Islet of Langerhans (tissue), 1 donor: ENCODE results near the gene BPIFA1.

Experiments
- FAIRE-seq: peaks from one replicate; lab custom pipeline; 2011; peaks lifted over from hg19 to GRCh38; lab: Jason Lieb, UNC

The BPIFA1 gene

DNA sequence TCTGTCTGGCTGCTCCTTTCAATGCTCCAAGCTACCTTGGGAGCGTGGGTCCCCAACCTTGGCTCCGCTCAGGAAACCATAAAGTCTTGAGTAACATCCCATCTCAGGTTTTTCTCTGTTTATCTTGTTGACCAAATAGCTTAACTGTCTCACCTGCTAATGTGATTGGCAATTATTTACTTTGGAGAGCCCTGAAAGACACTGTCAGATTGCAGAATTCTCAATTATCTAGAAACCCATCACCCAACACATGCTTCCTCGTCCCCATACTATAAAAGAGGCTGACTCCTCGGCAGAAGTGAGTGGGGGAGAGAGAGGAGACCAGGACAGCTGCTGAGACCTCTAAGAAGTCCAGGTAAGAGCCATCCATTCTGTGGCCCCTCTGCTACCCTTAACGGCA lies at the start of gene BPIFA1:
BPIFA1 (plus strand) TSS at position 301 of the 400 bp plus-strand sequence. CDS start 1,716 bp downstream, outside the sequence.
- FAIRE-seq, result no peak

DNA sequence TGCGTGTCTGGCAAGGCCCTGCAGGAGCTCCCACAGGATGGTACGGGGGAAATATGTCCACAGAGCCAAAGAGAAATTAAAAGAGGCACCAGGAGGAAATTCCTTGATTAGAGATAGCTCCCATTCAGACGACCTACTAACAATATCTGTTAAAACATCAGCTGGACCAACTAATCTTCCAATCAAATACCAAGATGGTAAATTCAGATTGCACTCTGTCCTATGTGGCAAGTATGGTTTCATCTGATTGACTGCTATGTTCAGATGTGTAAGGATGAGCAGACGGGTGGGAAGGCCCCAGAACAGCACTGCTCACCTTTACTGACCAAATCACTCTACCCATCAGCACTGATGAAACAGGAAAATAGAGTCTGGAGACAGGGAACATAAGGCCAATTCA lies 48.3 kb upstream of the BPIFA1 start:
- FAIRE-seq, result no peak

DNA sequence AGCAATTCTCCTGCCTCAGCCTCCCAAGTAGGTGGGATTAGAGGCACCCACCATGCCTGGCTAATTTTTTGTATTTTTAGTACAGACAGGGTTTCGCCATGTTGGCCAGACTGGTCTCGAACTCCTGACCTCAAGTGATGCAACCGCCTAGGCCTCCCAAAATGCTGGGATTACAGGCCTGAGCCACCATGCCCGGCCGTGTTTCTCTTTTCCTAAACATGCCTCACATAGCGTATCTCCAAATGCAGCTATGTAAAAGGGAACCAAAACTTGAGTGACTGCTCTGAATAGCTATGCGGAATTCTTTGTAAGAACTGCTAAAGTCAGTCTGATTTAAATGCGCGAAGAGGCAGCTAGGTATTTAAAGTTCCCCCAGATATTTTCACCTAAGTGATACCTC lies 47.4 kb upstream of the BPIFA1 start:
- FAIRE-seq, result no peak

DNA sequence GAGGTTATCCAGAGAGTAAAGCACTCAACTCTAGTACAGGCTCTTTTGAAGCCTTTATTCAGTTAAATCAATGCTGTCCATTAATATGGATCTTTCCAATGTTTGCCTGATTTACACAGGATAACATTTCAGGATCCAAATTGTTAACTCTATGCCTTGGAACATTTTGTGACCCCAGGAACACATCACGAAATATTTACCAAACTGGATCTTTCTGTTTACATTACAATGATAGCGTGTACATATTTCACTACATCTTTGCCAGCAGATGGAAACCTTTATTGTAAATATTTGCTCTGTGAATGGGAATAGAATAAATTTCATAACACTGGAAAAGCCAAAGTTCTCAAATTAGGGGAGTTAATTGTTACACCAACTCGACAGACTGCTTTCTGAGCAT lies 44.3 kb upstream of the BPIFA1 start:
- peak; percentile 38 for FAIRE-seq

DNA sequence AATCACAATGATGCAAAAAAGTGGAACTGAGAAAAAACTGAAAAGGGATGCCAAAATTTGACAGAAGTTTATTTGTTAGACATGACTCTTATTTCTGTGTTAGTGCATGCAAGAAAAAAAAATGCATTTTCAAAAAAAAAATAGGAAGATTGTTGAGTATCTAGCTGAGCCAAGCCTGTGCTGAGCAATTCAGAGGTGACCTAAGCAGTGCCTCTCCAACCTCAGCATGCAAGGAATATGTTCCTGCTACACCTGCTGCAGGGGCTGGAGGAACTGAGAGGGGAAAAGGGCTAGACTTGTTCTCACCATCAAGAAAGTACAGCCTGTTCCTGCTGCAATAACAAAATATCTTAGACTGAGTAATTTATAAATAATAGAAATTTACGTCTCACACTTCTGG lies 43.8 kb upstream of the BPIFA1 start:
- no peak for FAIRE-seq

DNA sequence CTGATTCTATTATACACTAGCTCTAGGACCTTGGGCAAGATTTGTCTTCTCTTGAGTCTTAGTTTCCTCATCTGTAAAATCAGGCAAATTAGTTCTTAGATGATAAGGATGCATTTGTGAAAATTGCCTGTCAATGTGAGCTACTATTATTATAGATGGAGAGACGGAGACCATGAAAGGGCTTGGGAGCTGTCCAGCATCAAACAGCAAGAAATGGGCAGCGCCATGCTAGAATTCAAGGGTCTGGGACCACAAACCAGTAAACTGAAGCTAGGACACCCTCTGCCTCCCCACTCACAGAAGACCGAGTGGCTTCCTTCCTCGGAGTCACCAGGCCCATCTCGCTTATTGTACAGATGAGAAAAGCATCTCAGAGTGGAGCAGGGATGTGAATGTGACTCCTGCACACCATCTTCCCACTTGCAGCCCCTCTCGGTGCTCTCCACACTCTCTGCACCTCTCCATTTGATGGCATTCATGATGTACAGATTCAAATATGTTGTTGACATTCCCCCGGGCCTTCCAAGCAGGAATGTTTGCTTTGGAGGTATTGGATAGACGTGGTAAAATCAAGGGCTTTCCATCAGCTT lies 42.8 kb upstream of the BPIFA1 start:
- FAIRE-seq, result no peak

DNA sequence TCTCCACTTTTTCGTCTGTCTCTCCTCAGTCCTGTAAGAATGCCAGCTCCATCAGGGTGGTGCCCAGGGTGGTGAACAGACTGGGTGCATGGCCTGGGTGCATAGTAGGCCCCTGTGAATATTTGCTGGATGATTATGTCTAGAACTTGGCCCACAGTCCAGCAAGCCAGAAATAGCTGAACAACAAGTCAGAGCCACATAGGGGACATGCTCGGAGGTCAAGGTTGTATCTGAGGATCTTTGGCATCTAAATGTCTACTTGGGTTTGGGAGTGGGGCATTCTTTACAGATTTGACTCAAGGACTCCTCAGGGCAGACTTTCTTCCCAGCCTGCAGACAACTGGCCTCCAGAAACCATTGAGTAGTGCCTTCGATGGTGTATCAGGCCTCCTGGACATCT lies 36.8 kb upstream of the BPIFA1 start:
- FAIRE-seq, result no peak

DNA sequence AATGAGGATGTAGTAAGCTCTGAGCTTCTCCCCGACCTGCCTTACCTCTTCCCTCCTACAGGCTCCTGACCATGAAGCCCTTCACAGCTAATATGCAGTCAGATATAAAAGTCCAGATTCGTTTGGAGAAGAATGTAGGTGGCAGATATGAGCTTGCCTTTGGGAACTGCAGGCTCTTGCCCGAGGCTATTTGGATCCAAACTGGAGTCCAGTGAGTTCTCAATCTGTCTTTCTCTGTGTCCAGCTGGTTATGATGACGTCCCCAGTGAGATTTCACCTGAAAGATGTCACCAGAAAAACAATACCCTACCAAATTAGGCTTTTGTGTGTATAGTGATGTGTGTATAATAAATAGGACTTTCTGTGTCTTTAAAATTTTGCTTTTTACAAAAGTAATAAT lies 33.3 kb upstream of the BPIFA1 start:
- no peak for FAIRE-seq

DNA sequence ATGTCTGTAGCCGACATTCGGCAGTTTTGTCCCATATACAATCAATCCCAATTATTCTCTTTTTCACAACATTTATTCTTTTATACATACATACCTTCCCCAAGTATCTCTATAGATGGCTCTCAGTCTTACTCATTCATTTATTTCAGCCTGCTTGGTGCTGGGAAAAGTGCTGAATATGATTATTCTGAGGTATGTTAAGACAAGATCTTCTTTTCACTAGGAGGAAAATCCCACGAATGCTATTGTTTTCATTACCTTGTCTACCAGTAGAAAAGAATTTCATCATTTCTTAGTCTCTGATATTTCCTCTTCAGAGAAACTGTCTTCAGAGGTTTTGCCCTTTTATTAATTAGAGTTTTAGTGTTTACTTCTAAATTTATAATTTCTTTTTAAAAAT lies 32.4 kb upstream of the BPIFA1 start:
- FAIRE-seq, result no peak

DNA sequence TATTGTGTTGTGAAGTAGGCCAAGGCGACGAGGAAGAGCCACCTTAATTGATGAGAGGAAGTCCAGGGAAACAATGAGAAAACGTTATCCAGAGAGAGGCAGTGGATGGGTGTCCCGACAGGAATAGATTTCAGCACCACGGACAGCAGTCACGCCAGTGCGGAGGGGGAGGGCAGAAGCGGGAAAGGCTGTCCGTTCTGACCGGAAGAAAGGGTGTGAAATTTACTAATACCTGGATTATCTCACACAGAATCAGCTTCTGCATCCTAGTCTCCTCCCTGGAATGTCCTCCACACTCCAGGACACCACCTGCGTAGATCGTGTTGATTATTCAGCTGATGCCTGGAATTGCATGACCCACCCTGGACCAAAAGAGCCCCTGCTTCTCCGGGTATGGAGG lies 26.0 kb upstream of the BPIFA1 start:
- FAIRE-seq, result no peak

DNA sequence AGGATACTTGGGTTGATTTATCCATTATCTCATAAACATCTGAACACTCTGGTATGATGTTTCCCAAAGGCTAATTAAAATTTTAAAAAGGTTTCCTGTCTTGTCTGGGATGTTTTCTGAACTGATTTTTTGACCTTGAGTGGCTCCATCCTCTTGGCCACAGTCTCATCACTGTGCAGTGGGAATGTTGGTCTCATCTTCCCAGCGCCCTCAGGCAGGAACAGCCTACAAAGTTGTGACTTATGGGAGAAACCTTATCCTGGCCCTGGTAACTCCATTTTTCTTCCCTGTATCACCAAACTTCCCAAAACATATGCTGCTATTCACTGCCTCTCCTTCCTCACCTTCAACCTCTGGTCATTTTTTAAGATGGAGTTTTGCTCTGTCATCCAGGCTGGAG lies 25.4 kb upstream of the BPIFA1 start:
- no peak for FAIRE-seq

DNA sequence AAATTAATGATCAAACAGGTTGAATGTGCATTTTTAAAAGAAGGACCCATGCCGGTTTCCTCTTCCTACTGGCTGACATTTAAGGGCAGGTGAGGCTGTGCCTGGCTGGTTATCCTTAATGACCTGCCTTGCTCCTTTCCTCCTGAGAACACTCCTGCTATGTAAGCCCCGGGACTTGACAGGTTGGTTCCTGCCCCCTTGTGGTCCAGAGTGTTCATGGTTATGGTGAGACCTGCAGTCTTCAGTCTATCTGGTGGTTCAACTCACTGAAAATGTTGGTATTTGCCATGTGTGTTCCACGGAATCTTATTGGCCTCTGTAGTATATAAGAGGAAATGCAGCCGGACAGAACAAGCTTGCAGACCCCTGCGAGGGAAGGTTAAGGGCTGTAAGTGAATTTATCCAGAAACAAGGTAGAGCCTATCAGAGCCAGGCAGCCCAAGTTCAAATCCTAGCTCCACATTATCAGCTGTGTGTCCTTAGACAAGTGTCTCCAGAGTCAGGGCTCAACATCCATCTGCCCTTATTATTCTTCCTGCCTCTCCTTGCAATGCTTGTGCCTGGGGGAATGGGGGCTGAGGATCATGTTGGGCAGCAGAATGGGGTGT lies 23.9 kb upstream of the BPIFA1 start:
- peak; percentile 90 for FAIRE-seq

DNA sequence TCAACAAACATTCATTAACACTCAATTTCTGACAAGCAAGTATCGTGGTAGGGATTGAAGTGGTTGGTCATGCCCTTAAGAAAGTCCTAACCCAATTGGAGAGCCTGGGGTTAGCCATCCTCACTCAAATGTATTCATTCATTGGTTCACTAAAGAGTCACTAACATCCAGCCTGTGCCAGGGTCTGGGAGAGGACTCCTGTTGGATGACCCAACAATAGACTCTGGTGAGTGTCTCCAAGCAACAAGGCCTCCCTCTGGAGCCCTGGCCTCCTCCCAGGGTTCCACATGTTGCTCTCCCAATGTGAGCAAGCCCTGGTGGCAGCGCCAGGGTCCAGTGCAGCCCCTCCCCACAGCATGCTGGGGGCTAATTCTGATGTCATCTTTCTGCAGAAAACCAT lies 18.7 kb upstream of the BPIFA1 start, which contains the start of gene BPIFA3:
BPIFA3 (plus strand) TSS at position 301 of the 400 bp plus-strand sequence. CDS start 185 bp downstream, outside the sequence.
- FAIRE-seq, result no peak

DNA sequence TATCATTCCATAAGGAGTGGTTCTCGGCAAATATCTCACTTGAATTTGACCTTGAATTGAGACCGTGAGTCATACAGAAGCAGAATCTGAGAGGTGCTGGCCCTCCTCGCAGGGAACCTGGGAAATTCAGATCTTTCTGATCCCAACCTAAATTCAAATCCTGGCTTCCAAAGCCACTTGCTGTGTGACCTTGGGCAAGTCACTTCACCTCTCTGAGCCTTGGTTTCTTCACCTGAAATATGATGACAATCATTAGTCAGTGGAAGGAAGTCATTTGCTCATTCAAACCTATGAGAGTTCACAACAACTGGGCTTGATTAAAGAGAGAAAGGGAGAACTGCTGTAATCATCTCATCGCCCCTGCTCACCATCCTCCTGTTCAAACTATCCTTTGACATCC lies 11.4 kb upstream of the BPIFA1 start:
- FAIRE-seq, result no peak

DNA sequence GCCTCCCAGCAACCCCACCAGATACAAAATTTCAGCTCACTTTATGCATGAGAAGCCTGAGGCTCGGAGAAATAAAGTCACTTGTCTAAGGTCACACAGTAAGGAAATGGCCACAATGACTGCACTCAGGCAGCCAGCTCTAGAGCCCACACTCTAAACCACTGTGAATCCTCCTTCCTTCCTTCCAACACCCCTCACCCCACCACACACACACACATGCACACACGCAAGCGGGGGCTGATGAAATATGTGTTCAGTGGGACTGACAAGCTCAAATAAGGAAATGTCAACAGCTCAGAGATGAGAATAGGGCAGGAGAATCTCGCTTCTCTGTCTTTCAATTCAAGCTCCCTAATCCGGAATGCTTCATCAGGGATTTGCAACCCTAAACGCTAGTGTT lies 6.0 kb upstream of the BPIFA1 start:
- FAIRE-seq, result no peak

DNA sequence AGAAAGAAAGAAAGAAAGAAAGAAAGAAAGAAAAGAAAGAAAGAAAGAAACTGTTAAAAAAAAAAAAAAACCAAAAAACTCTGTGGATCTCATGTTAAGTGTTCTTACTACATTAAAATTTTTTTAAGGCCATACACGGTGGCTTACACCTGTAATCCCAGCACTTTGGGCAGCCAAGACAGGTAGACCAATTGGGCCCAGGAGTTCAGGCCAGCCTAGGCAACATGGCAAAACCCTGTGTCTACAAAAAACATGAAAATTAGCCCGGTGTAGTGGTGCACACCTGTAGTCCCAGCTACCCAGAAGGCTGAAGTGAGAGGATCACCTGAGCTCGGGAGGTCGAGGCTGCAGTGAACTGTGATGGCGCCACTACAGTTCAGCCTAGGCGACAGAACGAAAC lies 4.6 kb upstream of the BPIFA1 start:
- FAIRE-seq, result no peak

DNA sequence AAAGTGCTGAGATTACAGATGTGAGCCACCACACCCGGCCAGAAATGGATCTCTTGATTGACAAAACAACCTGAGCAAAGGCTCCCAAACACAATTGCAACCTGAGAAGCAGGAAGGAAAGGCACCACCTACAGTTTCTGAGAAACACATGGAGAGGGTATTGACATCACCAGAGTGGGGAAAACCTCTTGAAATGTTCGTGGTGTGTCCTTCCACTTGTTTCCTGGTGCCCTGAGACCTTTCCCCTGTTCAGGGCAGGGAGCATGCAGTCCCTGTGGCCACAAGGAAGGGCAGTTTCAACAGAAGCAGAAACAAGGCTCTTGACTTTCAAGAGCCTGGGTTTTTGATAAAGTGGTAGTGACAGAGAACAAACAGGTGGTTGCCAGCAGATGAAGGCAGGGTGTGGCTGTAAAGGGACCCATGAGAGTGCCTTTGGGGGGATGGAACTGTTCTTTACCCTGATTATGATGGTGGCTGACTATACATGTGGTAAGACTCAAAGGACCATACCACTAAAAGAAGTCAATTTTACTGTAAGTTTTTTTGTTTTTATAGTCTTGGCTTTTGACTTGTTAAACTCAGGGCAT lies 3.2 kb upstream of the BPIFA1 start:
- FAIRE-seq, result no peak

DNA sequence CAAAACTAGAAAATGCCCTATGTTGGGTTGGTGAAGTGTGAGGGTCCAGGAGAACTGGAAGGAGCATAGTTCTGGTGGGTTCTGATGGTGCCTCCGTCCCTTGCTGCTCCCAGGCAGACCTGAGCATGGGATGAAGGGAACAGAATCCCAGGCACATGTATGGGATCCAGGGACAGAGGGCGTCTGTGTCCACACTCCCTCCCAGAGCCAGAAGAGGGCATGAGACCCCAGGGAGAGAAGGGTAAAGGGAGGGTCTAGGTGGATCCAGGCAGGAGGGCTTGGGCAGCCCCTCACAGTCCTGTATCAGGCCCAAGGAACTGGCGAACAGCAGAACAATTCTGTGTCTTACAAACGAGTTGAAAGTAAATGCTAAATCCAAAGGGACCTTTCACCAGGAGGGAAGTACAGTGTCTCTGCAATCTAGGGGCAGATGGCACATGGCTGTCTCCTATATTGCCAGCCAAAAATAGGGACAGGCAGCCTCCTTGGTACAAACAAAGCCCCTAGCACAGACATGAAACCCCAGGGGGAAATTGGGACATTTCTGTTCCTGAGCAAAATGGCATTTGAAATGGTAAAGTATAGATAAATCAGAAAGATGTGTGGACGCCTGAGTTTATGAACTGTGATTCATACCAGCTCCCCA lies 2.5 kb upstream of the BPIFA1 start:
- FAIRE-seq, result no peak

DNA sequence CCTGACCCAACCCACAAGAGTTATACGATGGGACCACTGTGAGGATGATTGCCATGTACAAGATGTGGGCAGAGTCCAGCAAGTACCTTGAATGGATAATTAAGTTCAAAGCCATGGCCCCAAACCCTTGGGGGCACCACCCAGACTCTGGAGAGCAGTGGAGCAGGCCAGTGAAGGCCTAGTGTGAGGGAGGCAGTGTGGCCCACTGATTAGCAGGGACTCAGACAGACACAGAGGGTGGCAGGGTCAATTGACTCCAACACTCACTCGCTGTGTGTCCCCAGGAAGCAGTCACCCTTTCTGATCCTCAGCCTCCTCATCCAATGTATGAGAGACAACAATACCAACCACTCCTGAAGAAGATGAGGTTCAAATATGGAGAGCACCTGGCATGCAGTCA lies 1.7 kb upstream of the BPIFA1 start:
- no peak for FAIRE-seq

DNA sequence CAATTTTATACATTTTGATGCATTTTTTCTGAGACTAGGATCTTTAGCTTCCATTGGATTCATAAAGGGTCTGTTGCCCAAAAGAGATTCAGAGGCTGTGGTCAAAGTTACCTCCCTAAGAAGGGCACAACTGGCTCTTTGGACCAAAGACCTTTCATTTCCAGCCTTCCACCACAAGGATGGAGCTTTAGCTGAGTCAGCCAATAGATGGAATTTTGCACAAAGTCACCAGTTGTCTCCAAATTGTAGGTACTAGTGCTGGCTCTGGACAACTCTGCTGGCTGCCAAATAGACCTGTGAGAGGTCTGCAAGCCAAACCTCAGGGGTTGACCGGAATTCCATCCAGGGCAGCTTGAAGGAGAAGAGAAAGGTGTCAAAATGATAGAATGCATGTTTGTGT lies 555 bp downstream of the BPIFA1 start:
- no peak for FAIRE-seq

DNA sequence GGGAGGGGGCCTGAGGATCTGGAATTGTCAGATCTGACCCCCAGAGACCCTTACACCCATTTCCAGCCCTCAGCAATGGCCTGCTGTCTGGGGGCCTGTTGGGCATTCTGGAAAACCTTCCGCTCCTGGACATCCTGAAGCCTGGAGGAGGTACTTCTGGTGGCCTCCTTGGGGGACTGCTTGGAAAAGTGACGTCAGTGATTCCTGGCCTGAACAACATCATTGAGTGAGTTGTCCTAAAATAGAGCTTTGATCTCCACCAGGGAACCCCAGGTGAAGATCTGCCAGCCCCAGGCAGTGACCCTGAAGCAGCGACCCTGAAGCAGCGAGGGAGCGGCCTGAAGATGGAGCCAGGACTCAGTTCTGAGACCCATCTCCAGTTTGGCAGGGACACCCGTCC lies 2.2 kb downstream of the BPIFA1 start:
- FAIRE-seq, result no peak

DNA sequence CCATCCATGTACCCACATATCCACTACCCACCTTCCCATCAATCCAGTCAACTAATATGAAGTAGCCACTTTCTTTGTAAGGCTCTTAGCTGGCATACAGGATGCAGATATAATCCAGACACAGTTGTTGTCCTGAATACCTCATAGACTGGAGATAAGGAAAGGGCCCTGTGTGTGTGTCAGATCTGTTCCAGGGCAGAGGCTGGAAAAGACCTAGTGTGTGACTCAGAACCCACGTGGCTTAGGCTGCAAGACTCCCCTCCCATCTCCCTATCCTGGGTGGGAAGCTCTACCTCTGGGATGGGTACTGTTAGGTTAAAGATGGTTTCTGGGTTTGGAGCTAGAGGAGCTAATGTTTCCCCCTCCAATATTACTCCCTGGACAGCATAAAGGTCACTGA lies 3.6 kb downstream of the BPIFA1 start:
- FAIRE-seq, result no peak

DNA sequence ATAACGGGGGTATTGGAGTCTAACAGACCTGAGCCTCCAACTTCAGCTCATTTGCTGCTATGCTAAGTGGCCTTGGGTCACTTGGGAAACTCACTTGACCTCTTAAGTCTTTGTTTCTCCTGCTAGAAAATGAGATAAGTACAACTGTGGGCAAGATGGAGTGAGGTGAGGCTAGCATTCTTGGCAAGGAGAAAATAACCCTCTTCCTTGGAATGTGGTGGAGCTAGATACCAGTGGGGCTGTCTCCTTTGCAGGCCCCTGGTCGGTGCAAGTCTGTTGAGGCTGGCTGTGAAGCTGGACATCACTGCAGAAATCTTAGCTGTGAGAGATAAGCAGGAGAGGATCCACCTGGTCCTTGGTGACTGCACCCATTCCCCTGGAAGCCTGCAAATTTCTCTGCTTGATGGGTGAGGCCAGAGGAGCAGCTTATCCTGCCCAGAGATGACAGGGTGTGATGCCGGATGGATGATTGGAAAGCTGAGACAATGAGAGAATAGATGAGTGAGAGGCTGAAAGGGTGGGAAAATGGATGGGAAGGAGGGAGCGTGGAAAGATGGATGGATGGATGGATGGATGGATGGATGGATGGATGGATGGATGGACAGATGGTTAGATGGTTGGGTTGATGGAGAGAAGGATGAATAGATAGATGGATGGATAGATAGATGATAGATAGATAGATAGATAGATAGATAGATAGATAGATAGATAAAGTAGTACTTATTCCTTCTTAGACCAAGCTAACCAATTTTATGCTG lies 4.4 kb downstream of the BPIFA1 start:
- FAIRE-seq, result no peak
